Stimulated activated naive CD8-positive, alpha-beta T cell treated with anti-CD3 and anti-CD28 coated beads, Interleukin-15, Interleukin-2, amounts not matched to agents 100 ng/mL and 50 ng/mL, for 24 hours (primary cell): ENCODE results near the gene LCOR.
A peak's percentile ranks its signal among the peaks of the same experiment; 100 is the strongest.

Experiments used
- H3K27ac Mint-ChIP-seq: one replicate; pipeline ENCODE4 v1.8.0; 2021; ENCODE audit warnings: mild to moderate bottlenecking, mixed read lengths
- H3K27me3 Mint-ChIP-seq: one replicate; pipeline ENCODE4 v1.8.0; 2021; ENCODE audit warnings: mixed read lengths
- H3K36me3 Mint-ChIP-seq: one replicate; pipeline ENCODE4 v1.8.0; 2021; ENCODE audit warnings: low read depth, mixed read lengths
- H3K4me1 Mint-ChIP-seq: one replicate; pipeline ENCODE4 v1.8.0; 2021; ENCODE audit warnings: low read depth, mixed read lengths
- H3K4me3 Mint-ChIP-seq: one replicate; pipeline ENCODE4 v1.8.0; 2021; ENCODE audit warnings: mild to moderate bottlenecking, mixed read lengths
- H3K9me3 Mint-ChIP-seq: one replicate; pipeline ENCODE4 v1.8.0; 2021; ENCODE audit warnings: mixed read lengths

Gene LCOR

DNA sequence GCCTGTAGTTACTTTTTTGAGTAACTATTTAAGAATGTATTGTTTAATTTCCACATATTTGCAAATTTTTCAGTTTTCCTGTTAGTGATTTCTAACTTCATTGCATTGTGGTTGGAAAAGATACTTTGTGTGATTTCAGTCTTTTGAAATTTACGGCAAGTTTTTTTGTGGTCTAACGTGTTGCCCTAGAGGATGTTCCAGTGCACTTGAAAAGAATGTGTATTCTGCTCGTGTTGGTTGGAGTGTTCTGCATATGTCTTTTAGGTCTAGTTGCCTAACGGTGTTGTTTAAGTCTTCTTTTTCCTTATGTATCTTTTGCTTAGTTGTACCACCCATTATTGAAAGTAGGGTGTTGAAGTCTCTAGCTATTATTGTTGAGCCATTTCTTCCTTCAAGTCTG is 59.7 kb downstream of the LCOR start:
- H3K27ac Mint-ChIP-seq: peak overlapping the region; percentile 71
- H3K4me1 Mint-ChIP-seq: peaks cover 64% of the 10 kb centered on the region
- peaks cover 5% of the 10 kb centered on the region for H3K9me3 Mint-ChIP-seq
- H3K27me3 Mint-ChIP-seq: no peaks in the 10 kb centered on the region
- peaks cover 52% of the 10 kb centered on the region for H3K36me3 Mint-ChIP-seq
- peak overlapping the region; percentile 35 for H3K4me3 Mint-ChIP-seq

DNA sequence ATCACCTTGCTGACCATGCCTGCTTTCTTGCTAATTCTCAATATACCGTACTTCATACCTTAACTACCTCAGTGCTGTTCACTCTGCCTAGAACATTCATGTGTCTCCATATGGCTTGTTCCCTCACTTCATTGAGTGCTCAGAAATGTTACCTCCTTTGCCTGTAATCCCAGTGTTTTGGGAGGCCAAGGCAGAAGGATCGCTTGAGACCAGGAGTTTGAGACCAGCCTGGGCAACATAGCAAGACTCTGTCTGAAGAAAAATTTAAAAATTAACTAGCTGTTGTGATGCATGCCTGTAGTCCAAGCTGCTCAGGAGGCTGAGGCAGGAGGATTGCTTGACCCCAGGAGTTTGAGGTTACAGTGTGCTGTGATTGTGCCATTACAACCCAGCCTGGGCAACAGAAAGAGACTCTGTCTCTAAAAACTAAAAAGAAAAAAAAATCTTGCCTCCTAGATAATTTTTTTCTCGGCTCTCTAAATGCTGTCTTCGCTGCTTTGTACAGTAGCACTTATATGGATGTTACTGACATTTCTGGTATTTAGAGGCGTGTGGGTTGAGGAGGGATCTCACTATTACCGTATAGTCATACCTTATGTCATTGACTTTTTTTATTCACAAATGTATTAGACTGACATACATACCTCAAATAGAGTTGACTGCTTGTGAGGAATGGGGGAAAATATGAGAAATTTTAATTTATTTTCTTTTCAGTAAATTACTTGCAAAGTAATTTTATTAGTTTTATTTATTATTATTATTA is 63.7 kb downstream of the LCOR start:
- H3K27me3 Mint-ChIP-seq: no peaks in the 10 kb centered on the region
- H3K27ac Mint-ChIP-seq: no peak overlapping the region
- H3K36me3 Mint-ChIP-seq: peaks cover 27% of the 10 kb centered on the region
- H3K9me3 Mint-ChIP-seq: peaks cover 2% of the 10 kb centered on the region
- H3K4me1 Mint-ChIP-seq: peaks cover 74% of the 10 kb centered on the region
- H3K4me3 Mint-ChIP-seq: no peak overlapping the region

DNA sequence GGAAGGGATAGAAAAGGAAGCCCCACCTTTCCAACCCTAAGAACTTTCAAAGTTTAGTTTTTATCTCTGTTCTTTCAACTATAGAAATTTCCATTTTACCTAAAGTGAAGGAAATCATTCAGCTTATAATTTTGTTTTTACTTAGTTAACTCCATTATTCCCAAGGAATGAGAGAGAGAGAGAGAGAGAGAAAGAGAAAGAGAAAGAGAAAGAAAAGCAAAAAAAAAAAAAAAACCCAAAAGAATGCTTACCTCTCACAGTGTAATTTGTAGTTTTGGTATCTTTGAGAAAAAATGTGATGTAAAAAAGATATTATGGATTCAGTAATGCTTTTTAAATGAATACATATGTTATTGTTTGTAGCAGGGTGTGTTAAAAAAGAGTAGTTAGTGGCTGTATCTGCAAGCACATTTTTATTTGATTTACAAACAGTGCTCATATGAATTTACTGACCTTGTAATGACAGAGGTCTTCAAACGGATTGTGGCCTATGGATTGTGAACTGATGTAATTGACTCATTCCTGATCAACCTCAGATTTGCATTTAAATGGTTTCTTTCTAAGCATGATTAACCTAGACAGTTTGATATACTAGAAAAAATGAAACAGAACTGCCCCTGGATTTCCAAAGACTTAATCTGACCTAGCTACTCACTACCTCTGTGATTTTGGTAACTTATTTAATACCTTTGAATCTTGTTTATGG is 64.9 kb downstream of the LCOR start:
- peak overlapping the region; percentile 18 for H3K4me3 Mint-ChIP-seq
- H3K36me3 Mint-ChIP-seq: peaks cover 27% of the 10 kb centered on the region
- H3K9me3 Mint-ChIP-seq: no peaks in the 10 kb centered on the region
- H3K4me1 Mint-ChIP-seq: peaks cover 69% of the 10 kb centered on the region
- H3K27ac Mint-ChIP-seq: peak overlapping the region; percentile 61
- H3K27me3 Mint-ChIP-seq: no peaks in the 10 kb centered on the region

DNA sequence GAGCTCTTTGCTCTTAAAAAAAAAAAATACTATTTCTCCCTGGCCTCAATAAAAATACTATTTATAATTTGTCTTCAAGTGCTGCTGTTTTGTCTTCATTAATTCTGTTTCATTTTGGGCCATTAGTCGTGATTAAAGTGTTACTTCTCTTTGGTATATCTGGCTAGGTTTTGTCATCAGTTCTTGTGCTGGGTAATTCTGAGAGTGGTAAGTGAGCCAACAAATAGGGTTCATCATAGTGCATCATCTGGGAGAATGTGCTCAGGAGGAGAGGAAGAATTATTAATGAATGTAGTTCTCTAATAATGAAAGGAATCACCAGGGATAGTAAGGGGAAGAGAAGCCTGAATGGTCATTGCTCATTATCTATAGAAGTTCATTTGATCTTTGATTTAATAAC is 70.0 kb downstream of the LCOR start:
- Mint-ChIP-seq H3K4me1 (peaks cover 74% of the 10 kb centered on the region), H3K36me3 (peaks cover 12% of the 10 kb centered on the region), H3K27ac (peak overlapping the region; percentile 2), H3K27me3 (no peaks in the 10 kb centered on the region), H3K4me3 (peak overlapping the region; percentile 0), H3K9me3 (no peaks in the 10 kb centered on the region)

DNA sequence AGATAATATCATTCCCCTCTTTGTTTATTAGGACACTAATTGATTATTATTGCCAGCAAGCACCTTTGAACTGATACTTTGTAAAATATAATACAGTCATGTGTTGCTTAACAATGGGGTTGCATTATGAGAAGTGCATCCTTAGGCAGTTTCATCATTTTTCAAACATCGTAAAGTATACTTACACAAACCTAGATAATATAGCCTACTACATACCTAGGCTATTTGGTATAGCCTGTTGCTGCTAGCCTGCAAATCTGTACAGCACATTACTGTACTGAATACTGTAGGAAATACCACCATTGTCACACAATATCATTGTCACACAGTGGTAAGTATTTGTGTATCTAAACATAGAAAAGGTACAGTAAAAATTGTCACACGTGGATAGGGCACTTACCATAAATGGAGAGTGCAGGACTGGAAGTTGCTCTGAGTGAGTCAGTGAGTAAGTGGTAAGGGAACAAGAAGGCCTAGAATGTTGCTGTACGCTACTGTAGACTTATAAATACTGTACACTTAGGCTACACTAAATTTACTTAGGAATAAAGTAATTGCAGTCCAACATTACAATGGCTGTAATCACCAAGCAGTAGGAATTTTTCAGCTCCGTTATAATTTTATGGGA is 70.7 kb downstream of the LCOR start:
- no peaks in the 10 kb centered on the region for H3K27me3 Mint-ChIP-seq
- H3K27ac Mint-ChIP-seq: no peak overlapping the region
- no peaks in the 10 kb centered on the region for H3K9me3 Mint-ChIP-seq
- H3K4me1 Mint-ChIP-seq: peaks cover 69% of the 10 kb centered on the region
- H3K4me3 Mint-ChIP-seq: no peak overlapping the region
- H3K36me3 Mint-ChIP-seq: peaks cover 12% of the 10 kb centered on the region

DNA sequence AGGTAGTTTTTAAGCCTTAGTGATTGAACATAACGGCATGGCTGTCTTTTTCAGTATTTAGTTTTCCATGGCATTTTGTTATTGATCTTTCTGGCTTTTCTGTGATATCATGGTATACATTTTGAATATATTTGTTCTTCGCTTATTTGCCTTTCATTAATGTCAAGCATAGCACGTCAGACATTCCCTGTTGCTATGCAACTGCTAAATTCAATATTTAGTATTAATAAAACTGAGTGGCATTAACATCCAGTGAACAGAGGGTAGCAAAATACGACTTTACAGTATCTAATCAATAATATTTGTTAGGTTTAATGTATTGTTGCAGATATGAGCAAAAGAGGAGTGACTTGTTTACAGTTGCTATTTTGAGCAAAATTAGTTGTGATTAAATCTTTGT is 72.5 kb downstream of the LCOR start:
- Mint-ChIP-seq H3K27ac (no peak overlapping the region), H3K4me1 (peaks cover 57% of the 10 kb centered on the region), H3K36me3 (peaks cover 29% of the 10 kb centered on the region), H3K27me3 (no peaks in the 10 kb centered on the region), H3K4me3 (no peak overlapping the region), H3K9me3 (no peaks in the 10 kb centered on the region)

DNA sequence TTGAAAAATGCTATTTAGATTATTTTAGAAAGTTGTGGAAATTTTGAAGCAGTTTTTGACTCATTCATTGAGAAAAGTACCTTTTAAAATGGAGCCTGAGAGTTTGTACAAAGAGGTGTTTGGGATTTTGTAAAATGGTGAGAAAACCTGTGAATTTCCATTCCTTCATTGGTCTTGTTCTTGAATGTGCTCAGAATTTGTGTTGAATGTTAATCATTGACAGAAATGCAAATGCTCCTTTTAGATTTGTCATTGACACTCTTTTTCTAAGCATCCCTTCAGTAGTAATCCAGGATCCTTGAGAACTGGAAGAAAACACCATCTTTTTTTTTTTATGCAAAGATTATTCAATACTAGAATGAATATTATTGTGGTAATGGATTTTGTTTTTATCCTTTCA is 74.8 kb downstream of the LCOR start:
- Mint-ChIP-seq H3K36me3 (peaks cover 30% of the 10 kb centered on the region), H3K27me3 (no peaks in the 10 kb centered on the region), H3K9me3 (no peaks in the 10 kb centered on the region), H3K27ac (peak overlapping the region; percentile 57), H3K4me1 (peaks cover 62% of the 10 kb centered on the region), H3K4me3 (no peak overlapping the region)

DNA sequence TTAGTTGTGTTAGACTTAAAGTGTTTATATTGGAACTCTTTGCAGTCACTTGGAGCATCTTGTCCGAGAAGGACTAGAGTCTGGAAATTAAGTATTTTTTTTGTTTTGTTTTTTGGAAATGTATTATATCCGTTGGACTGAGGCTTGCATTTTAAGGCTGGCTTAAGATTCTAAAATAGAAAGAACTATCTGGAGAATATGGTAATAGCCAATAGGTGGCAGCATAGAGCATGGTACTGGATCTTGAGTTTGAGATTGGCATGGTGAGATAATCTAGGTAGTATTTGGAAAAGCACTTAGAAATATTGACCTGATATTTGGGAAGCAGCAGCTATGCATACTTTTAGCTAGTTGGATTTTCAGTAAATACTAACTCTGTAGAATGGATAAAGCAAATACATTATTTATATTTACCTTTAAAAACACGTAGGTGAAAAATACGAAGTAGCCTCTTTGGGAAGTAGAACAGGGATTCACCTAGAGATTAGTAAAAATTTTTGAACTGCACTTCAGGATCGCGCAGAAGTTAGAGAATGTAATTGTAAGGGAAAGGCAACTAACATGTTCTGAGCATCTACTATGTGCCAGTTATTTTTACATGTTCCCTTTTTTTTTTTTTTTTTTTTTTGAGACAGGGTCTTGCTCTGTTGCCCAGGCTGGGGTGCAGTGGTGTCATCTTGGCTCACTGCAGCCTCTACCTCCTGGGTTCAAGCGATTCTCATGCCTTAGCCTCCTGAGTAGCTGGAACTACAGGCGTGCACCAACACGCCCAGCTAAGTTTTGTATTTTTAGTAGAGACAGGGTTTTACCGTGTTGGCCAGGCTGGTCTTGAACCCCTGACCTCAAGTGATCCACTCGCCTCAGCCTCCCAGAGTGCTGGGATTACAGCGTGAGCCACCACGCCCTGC is 78.6 kb downstream of the LCOR start:
- Mint-ChIP-seq H3K4me1 (peaks cover 27% of the 10 kb centered on the region), H3K9me3 (no peaks in the 10 kb centered on the region), H3K27me3 (no peaks in the 10 kb centered on the region), H3K27ac (no peak overlapping the region), H3K4me3 (no peak overlapping the region), H3K36me3 (peaks cover 49% of the 10 kb centered on the region)

DNA sequence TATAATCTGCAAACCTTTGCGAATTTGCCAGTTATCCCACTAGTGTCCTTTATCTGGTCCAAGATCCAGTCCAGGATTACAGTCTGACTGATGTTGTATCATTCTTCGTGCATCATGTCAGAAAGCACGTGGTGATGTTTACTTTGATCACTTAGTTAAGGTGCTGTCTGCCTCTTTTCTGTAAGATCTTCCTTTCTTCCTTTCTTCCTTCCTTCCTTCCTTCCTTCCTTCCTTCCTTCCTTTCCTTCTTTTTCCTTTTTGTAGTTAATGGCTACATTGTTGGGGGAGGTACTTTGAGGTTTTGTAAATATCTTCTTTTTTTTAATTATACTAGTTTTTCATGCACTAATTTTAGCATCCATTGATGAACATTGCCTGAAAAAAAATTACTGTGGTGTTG is 80.3 kb downstream of the LCOR start:
- H3K36me3 Mint-ChIP-seq: peaks cover 50% of the 10 kb centered on the region
- no peak overlapping the region for H3K4me3 Mint-ChIP-seq
- no peaks in the 10 kb centered on the region for H3K27me3 Mint-ChIP-seq
- H3K9me3 Mint-ChIP-seq: no peaks in the 10 kb centered on the region
- H3K4me1 Mint-ChIP-seq: peaks cover 14% of the 10 kb centered on the region
- H3K27ac Mint-ChIP-seq: no peak overlapping the region

DNA sequence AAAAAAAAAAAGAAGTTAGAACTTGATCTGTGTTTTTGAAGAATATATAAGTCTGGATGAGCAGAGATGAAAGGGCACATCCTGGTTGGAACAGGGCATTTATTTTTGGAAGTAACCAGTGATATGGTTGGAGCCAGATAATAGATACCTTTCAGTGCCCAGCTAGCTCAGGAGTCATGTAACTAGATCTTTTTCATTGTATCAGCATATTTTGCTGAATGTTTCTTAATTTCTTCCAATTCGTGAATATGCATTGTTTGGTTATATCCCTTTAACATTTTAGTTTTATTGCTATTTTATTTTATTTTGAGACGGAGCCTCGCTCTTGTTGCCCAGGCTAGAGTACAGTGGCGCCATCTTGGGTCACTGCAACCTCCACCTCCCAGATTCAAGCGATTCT is 81.8 kb downstream of the LCOR start:
- no peak overlapping the region for H3K27ac Mint-ChIP-seq
- H3K4me3 Mint-ChIP-seq: no peak overlapping the region
- H3K9me3 Mint-ChIP-seq: no peaks in the 10 kb centered on the region
- H3K36me3 Mint-ChIP-seq: peaks cover 40% of the 10 kb centered on the region
- H3K27me3 Mint-ChIP-seq: no peaks in the 10 kb centered on the region
- H3K4me1 Mint-ChIP-seq: peaks cover 26% of the 10 kb centered on the region

DNA sequence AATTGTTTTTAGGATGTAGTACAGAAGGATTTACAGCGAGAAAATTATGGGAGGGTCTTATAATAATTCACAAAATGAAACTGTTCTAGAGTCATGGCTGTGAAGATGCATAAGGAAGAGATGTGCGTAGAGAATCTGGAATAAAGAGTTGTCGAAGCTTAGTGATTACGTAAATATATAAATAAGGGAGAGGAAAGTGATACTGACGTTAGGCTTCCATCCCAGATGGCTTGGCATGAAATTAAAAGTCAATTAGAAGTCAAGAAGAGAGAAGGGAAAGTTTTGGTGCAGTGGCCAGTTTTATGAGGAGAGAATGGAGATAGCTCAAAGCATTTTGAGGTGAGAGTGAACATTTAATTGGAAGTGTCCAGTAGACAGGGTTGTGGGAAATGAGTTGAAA is 85.5 kb downstream of the LCOR start:
- H3K27ac Mint-ChIP-seq: no peak overlapping the region
- peaks cover 37% of the 10 kb centered on the region for H3K4me1 Mint-ChIP-seq
- H3K36me3 Mint-ChIP-seq: peaks cover 28% of the 10 kb centered on the region
- no peak overlapping the region for H3K4me3 Mint-ChIP-seq
- H3K9me3 Mint-ChIP-seq: no peaks in the 10 kb centered on the region
- H3K27me3 Mint-ChIP-seq: no peaks in the 10 kb centered on the region

DNA sequence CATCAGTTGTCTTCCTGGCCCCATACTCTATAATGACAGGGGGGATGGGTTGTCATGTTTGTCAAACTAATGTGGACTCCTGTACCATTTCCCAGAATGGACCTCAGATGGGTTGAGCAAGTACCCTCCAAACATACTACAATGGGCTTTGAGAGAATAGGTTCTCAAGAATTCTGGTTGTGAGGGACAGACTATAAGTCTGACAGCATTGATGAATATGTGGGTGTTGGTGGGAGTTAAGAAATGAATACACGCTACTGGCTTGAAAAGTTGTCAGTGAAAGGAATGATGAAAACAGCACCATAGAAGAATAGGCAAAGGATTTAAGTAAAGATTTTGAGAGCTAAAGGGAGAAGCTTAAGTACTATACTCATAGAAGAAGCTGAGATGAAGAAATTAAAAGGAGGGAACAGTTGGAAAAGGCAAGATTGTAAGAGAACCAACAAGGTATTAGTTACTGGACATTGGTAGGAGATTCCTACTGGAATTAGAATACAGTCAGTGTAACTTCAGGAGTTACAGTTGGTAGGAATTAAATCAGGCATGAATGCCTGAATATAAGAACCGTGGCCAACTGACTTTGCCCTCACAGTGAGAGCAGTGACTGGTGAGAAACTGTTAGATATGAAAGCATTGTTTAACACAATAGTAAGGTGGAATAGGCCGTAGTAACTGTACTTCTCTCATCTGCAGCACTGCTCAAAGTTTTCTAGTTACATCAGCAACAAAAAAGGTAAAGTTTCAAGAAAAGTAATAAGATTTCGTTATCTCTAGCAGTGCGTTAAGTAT is 86.3 kb downstream of the LCOR start:
- Mint-ChIP-seq H3K4me3 (no peak overlapping the region), H3K4me1 (peaks cover 44% of the 10 kb centered on the region), H3K27ac (no peak overlapping the region)

DNA sequence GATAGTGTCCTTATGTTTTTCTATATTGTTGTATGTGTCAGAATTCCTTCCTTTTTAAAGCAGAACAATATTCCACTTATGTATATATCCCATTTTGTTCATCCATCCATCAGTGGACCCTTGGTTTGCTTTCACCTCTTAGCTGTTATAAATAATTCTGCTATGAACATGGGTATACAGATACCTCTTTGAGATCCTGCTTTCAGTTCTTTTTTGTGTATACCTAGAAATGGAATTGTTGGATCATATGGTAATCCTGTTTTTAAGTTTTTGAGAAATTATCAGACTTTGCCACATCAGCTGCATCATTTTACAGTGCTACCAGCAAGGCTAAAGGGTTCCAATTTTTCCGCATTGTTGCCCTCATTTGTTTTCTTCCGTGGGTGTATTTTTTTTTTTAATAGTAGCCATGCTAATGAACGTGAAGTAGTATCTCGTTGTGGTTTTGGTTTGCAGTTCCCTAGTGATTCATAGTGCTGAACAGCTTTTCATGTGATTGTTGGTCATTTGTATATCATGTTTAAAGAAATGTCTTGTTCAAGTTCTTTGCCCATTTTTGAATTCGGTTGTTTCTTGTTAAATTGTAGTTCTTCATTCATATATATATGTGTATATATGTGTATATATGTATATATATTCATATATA is 87.8 kb downstream of the LCOR start:
- H3K27me3 Mint-ChIP-seq: no peaks in the 10 kb centered on the region
- H3K27ac Mint-ChIP-seq: peak overlapping the region; percentile 28
- peaks cover 55% of the 10 kb centered on the region for H3K4me1 Mint-ChIP-seq
- peaks cover 19% of the 10 kb centered on the region for H3K36me3 Mint-ChIP-seq
- H3K4me3 Mint-ChIP-seq: no peak overlapping the region
- H3K9me3 Mint-ChIP-seq: no peaks in the 10 kb centered on the region

More for the DNA sequence above, 86.3 kb downstream of the LCOR start:
- Mint-ChIP-seq H3K36me3 (peaks cover 23% of the 10 kb centered on the region), H3K27me3 (no peaks in the 10 kb centered on the region), H3K9me3 (no peaks in the 10 kb centered on the region)
